OCI-LY1 (cell line): Measurements from ENCODE around the gene CDH4.

Source experiments
- H2AFZ ChIP-seq: fragments of 200-600 bp; sonication (generic), shearing (Covaris generic); 2 replicates; pipeline ENCODE4 v1.6.0; 2014; ENCODE audit warnings: antibody characterized with exemption, mild to moderate bottlenecking, low read length
- H3F3A ChIP-seq: fragments of 200-600 bp; sonication (generic), shearing (Covaris generic); 2 replicates; pipeline ENCODE4 v1.6.0; 2014; ENCODE audit warnings: mild to moderate bottlenecking, antibody characterized with exemption, low read length, moderate library complexity; ENCODE audit not compliant: insufficient read depth
- H3K27ac ChIP-seq: fragments of 200-600 bp; sonication (generic); 2 replicates; pipeline ENCODE4 v1.5.1; 2014; ENCODE audit warnings: low read length, mixed run types, mild to moderate bottlenecking, low read depth; ENCODE audit not compliant: poor library complexity, severe bottlenecking
- H3K27me3 ChIP-seq: fragments of 200-600 bp; sonication (generic); 2 replicates; pipeline ENCODE4 v1.6.0; 2014; ENCODE audit warnings: antibody characterized with exemption, mild to moderate bottlenecking, low read length, moderate library complexity; ENCODE audit not compliant: insufficient read depth
- H3K36me3 ChIP-seq: fragments of 200-600 bp; sonication (generic); 2 replicates; pipeline ENCODE4 v1.6.1; 2014; ENCODE audit warnings: mild to moderate bottlenecking, antibody characterized with exemption, low read length, moderate library complexity, mixed read lengths; ENCODE audit not compliant: insufficient read depth
- H3K4me1 ChIP-seq: fragments of 200-600 bp; sonication (generic); 2 replicates; pipeline ENCODE4 v1.5.1; 2014; ENCODE audit warnings: mild to moderate bottlenecking, low read length, moderate library complexity; ENCODE audit not compliant: insufficient read depth, severe bottlenecking
- H3K4me2 ChIP-seq: fragments of 200-600 bp; sonication (generic), shearing (Covaris generic); 2 replicates; pipeline ENCODE4 v1.6.1; 2014; ENCODE audit warnings: low read length
- H3K4me3 ChIP-seq: fragments of 200-600 bp; sonication (generic); 2 replicates; pipeline ENCODE4 v1.5.1; 2014; ENCODE audit warnings: low read length, low read depth, mild to moderate bottlenecking, mixed read lengths; ENCODE audit not compliant: poor library complexity, severe bottlenecking
- H3K79me2 ChIP-seq: fragments of 200-600 bp; shearing (Covaris generic); 2 replicates; pipeline ENCODE4 v1.6.1; 2016; ENCODE audit warnings: mixed run types, low read length, mixed read lengths; ENCODE audit not compliant: insufficient read depth
- H3K9ac ChIP-seq: fragments of 200-600 bp; sonication (generic), shearing (Covaris generic); 2 replicates; pipeline ENCODE4 v1.6.1; 2014; ENCODE audit warnings: mild to moderate bottlenecking, low read length, mixed read lengths
- H3K9me2 ChIP-seq: fragments of 200-600 bp; sonication (generic), shearing (Covaris generic); 2 replicates; pipeline ENCODE4 v1.6.1; 2014; ENCODE audit warnings: low read depth, mild to moderate bottlenecking, low read length, mixed read lengths
- H3K9me3 ChIP-seq: fragments of 200-600 bp; shearing (Covaris generic); 2 replicates; pipeline ENCODE4 v1.6.1; 2014; ENCODE audit warnings: low read length, mixed read lengths
- H4K20me1 ChIP-seq: fragments of 200-600 bp; sonication (generic), shearing (Covaris generic); 2 replicates; pipeline ENCODE4 v1.6.0; 2016; ENCODE audit warnings: mild to moderate bottlenecking, low read length; ENCODE audit not compliant: insufficient read depth
- EZH2 ChIP-seq: fragments of 200-600 bp; sonication (generic), shearing (Covaris generic); IDR thresholded peaks from 2 replicates; pipeline ENCODE4 v1.8.0; 2017; ENCODE audit warnings: borderline replicate concordance, mixed run types, mild to moderate bottlenecking, antibody characterized with exemption, low read length, moderate library complexity, mixed read lengths
- TF ChIP-seq, protein P1 (sequence below): fragments of 200-600 bp; sonication (generic), shearing (Covaris generic); IDR thresholded peaks from 2 replicates; pipeline ENCODE4 v1.5.1; 2017; ENCODE audit warnings: mild to moderate bottlenecking, antibody characterized with exemption, low read length, moderate library complexity, mixed read lengths

The CDH4 gene

DNA sequence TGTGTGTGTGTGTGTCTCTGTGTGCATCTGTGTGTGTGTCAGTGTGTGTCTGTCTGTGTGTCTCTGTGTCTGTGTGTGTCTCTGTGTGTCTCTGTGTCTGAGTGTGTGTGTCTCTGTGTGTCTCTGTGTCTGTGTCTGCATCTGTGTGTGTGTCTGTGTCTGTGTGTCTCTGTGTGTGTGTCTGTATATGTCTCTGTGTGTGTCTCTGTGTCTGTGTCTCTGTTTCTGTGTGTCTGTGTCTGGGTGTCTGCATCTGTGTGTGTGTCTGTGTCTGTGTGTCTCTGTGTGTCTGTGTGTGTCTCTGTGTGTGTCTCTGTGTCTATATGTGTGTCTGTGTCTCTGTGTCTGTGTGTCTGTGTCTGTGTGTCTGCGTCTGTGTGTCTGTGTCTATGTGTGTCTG is 605.8 kb downstream of the CDH4 start:
- Histone ChIP-seq H3K79me2 (no peaks in the 10 kb centered on the region), H3K4me1 (no peaks in the 10 kb centered on the region), H3K9me2 (no peaks in the 10 kb centered on the region), H4K20me1 (no peaks in the 10 kb centered on the region), H3K9me3 (no peaks in the 10 kb centered on the region), H3K27ac (no peak overlapping the region), H2AFZ (no peak overlapping the region), H3K36me3 (no peaks in the 10 kb centered on the region), H3K9ac (no peak overlapping the region), H3F3A (no peaks in the 10 kb centered on the region), H3K4me2 (no peak overlapping the region), H3K27me3 (0 out of 2 replicates have a peak, but pooled peaks cover 9% of the 10 kb centered on the region), H3K4me3 (no peak overlapping the region)
- TF ChIP-seq EZH2, result no peak
- TF ChIP-seq, protein P1, sequence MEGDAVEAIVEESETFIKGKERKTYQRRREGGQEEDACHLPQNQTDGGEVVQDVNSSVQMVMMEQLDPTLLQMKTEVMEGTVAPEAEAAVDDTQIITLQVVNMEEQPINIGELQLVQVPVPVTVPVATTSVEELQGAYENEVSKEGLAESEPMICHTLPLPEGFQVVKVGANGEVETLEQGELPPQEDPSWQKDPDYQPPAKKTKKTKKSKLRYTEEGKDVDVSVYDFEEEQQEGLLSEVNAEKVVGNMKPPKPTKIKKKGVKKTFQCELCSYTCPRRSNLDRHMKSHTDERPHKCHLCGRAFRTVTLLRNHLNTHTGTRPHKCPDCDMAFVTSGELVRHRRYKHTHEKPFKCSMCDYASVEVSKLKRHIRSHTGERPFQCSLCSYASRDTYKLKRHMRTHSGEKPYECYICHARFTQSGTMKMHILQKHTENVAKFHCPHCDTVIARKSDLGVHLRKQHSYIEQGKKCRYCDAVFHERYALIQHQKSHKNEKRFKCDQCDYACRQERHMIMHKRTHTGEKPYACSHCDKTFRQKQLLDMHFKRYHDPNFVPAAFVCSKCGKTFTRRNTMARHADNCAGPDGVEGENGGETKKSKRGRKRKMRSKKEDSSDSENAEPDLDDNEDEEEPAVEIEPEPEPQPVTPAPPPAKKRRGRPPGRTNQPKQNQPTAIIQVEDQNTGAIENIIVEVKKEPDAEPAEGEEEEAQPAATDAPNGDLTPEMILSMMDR, result no peak

DNA sequence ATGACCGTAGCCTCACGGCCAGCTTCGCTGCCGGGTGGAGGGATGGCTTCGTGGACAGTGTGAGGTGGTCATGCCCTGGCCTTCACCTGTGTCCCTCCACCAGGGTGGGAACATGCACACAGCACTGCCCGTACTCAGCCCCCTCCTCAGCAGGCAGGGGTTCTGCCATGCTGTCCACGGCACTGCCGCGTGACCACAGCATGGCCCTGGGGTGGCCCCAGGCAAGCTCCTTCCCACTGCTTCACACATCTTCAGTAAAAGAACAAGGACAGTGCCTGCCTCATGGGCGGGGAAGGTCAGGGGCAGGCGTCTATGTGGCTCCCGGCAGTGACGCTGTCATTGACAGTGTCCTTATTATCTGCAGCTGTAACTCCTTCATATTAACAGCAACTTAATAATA is 607.7 kb downstream of the CDH4 start:
- Histone ChIP-seq H3K79me2 (no peaks in the 10 kb centered on the region), H3K4me3 (no peak overlapping the region), H3K9me3 (no peaks in the 10 kb centered on the region), H3F3A (no peaks in the 10 kb centered on the region), H3K27me3 (peaks cover 14% of the 10 kb centered on the region; the same call in 1 of the 2 replicates), H3K9ac (no peak overlapping the region), H4K20me1 (no peaks in the 10 kb centered on the region), H3K27ac (no peak overlapping the region), H2AFZ (no peak overlapping the region), H3K9me2 (no peaks in the 10 kb centered on the region), H3K4me2 (no peak overlapping the region), H3K4me1 (no peaks in the 10 kb centered on the region), H3K36me3 (no peaks in the 10 kb centered on the region)
- no peak for TF ChIP-seq EZH2
- TF ChIP-seq, protein P1, result no peak

DNA sequence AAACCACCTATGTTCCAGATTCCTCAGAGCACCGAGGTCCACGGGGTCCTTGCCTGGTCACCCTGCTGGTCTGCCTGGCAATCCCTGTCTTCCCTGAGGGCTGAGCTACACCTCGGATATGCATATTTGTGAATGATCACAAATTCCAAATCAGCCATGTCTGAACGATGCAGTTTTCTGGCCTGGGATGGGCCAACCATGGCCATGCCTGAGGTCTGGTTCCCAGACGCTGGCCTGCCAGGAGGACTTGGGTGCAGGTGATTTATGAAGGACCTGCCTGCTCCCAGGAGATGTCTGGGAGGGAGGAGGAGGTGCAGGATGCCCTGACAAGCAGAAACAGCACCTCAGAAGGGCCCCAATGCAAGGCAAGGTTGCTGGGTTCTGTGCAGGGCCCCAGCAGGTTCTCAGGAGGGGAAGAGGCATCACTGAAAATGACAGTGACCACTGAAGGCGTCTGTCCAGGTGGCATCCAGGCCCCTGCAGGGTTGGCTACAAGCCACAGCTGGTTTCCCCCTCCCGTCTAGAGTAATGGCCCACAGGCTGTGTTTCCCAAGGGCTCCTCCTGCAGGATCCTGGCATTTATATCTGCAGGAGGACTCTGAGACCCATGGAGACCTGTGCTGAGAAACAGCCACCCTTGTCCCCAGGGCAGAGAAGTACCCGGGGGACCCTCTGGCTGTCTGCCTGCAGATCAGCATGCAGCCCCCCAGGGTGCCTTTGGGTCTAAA is 608.4 kb downstream of the CDH4 start:
- Histone ChIP-seq H3K9me3 (no peaks in the 10 kb centered on the region), H3K9me2 (no peaks in the 10 kb centered on the region), H3K27me3 (peaks cover 14% of the 10 kb centered on the region; the same call in 1 of the 2 replicates), H4K20me1 (no peaks in the 10 kb centered on the region), H3K4me2 (no peak overlapping the region), H3K9ac (no peak overlapping the region), H3F3A (no peaks in the 10 kb centered on the region), H3K27ac (no peak overlapping the region), H3K4me3 (no peak overlapping the region), H3K36me3 (no peaks in the 10 kb centered on the region), H2AFZ (no peak overlapping the region), H3K4me1 (no peaks in the 10 kb centered on the region), H3K79me2 (no peaks in the 10 kb centered on the region)
- TF ChIP-seq, protein P1, result no peak
- TF ChIP-seq EZH2, result no peak
